Measurements from ENCODE around the gene PTPRM.
A peak's percentile ranks its signal among the peaks of the same experiment; 100 is the strongest.

PTPRM gene

GRCh38 chr18:7760967-7761948 lies 194.1 kb downstream of the PTPRM start (continued):
- no peak for TF ChIP-seq ZNF2 (tag by site-specific recombination; IDR thresholded peaks at IDR 0.05)
- TF ChIP-seq ZNF324 (tag by site-specific recombination; IDR thresholded peaks at IDR 0.05) = no peak
- TF ChIP-seq ZNF549 (tag by site-specific recombination; IDR thresholded peaks at IDR 0.05) = no peak
- no peak for TF ChIP-seq ZBTB17 (tag by site-specific recombination; IDR thresholded peaks at IDR 0.05)
- no peak for TF ChIP-seq ZNF341 (tag by site-specific recombination; IDR thresholded peaks at IDR 0.05; ENCODE audit: low read depth)
- TF ChIP-seq REPIN1 (tag by site-specific recombination; IDR thresholded peaks at IDR 0.05; ENCODE audit: low read depth) = no peak
- no peak for TF ChIP-seq ZNF112 (tag by site-specific recombination; IDR thresholded peaks at IDR 0.05)
- TF ChIP-seq ZNF311 (tag by site-specific recombination; IDR thresholded peaks at IDR 0.05; ENCODE audit: borderline replicate concordance) = no peak
- no peak for TF ChIP-seq SETDB1 (IDR thresholded peaks at IDR 0.05; ENCODE audit: insufficient read length, low read length)
- TF ChIP-seq ZNF830 (tag by site-specific recombination; IDR thresholded peaks at IDR 0.05; ENCODE audit: low read depth) = no peak
- no peak for TF ChIP-seq AEBP2 (tag by site-specific recombination; IDR thresholded peaks at IDR 0.05; ENCODE audit: borderline replicate concordance)
- TF ChIP-seq, protein P1, sequence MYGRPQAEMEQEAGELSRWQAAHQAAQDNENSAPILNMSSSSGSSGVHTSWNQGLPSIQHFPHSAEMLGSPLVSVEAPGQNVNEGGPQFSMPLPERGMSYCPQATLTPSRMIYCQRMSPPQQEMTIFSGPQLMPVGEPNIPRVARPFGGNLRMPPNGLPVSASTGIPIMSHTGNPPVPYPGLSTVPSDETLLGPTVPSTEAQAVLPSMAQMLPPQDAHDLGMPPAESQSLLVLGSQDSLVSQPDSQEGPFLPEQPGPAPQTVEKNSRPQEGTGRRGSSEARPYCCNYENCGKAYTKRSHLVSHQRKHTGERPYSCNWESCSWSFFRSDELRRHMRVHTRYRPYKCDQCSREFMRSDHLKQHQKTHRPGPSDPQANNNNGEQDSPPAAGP (tag by site-specific recombination; IDR thresholded peaks at IDR 0.05) = no peak
- TF ChIP-seq ZNF768 (tag by site-specific recombination; IDR thresholded peaks at IDR 0.05) = no peak
- no peak for TF ChIP-seq ZNF335 (tag by site-specific recombination; conservative IDR thresholded peaks at IDR 0.05)
- TF ChIP-seq ZNF510 (tag by site-specific recombination; IDR thresholded peaks at IDR 0.05; ENCODE audit: insufficient replicate concordance) = peak; percentile 92
- TF ChIP-seq ZSCAN4 (tag by site-specific recombination; IDR thresholded peaks at IDR 0.05) = no peak
- TF ChIP-seq ZNF664 (tag by site-specific recombination; IDR thresholded peaks at IDR 0.05) = no peak
- TF ChIP-seq ZBTB20 (tag by site-specific recombination; IDR thresholded peaks at IDR 0.05) = peak; percentile 46; the same call in 1 of the 2 replicates
- TF ChIP-seq ZNF155 (tag by site-specific recombination; IDR thresholded peaks at IDR 0.05) = no peak
- TF ChIP-seq HOXA7 (CRISPR knock-in tag; IDR thresholded peaks at IDR 0.05; ENCODE audit: borderline replicate concordance) = no peak
- TF ChIP-seq GLI4 (tag by site-specific recombination; IDR thresholded peaks at IDR 0.05) = no peak
- no peak for TF ChIP-seq BCL11A (tag by site-specific recombination; IDR thresholded peaks at IDR 0.05; ENCODE audit: low read depth)
- TF ChIP-seq, protein P2, sequence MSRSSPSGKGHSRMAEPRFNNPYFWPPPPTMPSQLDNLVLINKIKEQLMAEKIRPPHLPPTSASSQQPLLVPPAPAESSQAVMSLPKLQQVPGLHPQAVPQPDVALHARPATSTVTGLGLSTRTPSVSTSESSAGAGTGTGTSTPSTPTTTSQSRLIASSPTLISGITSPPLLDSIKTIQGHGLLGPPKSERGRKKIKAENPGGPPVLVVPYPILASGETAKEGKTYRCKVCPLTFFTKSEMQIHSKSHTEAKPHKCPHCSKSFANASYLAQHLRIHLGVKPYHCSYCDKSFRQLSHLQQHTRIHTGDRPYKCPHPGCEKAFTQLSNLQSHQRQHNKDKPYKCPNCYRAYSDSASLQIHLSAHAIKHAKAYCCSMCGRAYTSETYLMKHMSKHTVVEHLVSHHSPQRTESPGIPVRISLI (tag by site-specific recombination; IDR thresholded peaks at IDR 0.05) = no peak
- TF ChIP-seq ZNF555 (tag by site-specific recombination; conservative IDR thresholded peaks at IDR 0.05) = no peak
- no peak for TF ChIP-seq ZNF114 (tag by site-specific recombination; IDR thresholded peaks at IDR 0.05)
- TF ChIP-seq ZNF629 (tag by site-specific recombination; IDR thresholded peaks at IDR 0.05) = peak; percentile 54
- 0 out of 2 replicates have a peak, but pooled peaks have one; percentile 11 for TF ChIP-seq FEZF1 (tag by site-specific recombination; IDR thresholded peaks at IDR 0.05)
- no peak for TF ChIP-seq ZNF266 (tag by site-specific recombination; IDR thresholded peaks at IDR 0.05; ENCODE audit: low read depth)
- no peak for TF ChIP-seq ZFP3 (tag by site-specific recombination; IDR thresholded peaks at IDR 0.05; ENCODE audit: low read depth)
- TF ChIP-seq HOXD13 (CRISPR knock-in tag; IDR thresholded peaks at IDR 0.05; ENCODE audit: borderline replicate concordance) = no peak
- peak; percentile 10; the same call in 1 of the 2 replicates for TF ChIP-seq PRDM6 (tag by site-specific recombination; IDR thresholded peaks at IDR 0.05)
- no peak for TF ChIP-seq ZBTB6 (tag by site-specific recombination; IDR thresholded peaks at IDR 0.05)

Data from HEK293 (cell line).